Measurements from ENCODE around the gene NACC1. TPM values are rescaled to one million over a fixed set of nuclear protein-coding genes. Genes with fewer than 3 reads are reported as not detected.
A peak's percentile ranks its signal among the peaks of the same experiment; 100 is the strongest.

The NACC1 gene
- total and polyA plus RNA-seq, 2 experiments from 2014 or later: 12.4 to 260 TPM

DNA sequence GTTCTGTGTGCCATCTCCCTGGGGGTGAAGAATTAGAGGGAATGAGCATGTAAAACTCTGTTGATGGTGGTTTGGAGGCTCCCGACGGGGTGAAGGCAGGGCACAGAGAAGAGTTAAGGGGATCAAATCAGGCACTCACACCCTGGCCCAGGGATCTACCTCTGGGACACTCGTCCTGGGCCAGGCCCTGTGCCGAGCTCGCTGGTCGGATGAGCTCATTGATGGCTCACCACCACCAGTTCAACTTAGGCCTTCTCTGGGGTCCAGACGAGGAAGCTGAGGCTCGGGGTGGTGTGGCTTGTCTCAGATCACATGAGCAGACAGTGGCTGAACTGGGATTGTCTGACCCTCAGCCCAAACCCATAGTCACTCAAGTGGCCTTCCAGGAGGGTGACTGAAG lies 1.6 kb downstream of the NACC1 start:
- H4K20me1 ChIP-seq (replicated peaks; ENCODE audit: insufficient read depth): peaks cover 54% of the 10 kb centered on the region
- TF ChIP-seq, protein P1, sequence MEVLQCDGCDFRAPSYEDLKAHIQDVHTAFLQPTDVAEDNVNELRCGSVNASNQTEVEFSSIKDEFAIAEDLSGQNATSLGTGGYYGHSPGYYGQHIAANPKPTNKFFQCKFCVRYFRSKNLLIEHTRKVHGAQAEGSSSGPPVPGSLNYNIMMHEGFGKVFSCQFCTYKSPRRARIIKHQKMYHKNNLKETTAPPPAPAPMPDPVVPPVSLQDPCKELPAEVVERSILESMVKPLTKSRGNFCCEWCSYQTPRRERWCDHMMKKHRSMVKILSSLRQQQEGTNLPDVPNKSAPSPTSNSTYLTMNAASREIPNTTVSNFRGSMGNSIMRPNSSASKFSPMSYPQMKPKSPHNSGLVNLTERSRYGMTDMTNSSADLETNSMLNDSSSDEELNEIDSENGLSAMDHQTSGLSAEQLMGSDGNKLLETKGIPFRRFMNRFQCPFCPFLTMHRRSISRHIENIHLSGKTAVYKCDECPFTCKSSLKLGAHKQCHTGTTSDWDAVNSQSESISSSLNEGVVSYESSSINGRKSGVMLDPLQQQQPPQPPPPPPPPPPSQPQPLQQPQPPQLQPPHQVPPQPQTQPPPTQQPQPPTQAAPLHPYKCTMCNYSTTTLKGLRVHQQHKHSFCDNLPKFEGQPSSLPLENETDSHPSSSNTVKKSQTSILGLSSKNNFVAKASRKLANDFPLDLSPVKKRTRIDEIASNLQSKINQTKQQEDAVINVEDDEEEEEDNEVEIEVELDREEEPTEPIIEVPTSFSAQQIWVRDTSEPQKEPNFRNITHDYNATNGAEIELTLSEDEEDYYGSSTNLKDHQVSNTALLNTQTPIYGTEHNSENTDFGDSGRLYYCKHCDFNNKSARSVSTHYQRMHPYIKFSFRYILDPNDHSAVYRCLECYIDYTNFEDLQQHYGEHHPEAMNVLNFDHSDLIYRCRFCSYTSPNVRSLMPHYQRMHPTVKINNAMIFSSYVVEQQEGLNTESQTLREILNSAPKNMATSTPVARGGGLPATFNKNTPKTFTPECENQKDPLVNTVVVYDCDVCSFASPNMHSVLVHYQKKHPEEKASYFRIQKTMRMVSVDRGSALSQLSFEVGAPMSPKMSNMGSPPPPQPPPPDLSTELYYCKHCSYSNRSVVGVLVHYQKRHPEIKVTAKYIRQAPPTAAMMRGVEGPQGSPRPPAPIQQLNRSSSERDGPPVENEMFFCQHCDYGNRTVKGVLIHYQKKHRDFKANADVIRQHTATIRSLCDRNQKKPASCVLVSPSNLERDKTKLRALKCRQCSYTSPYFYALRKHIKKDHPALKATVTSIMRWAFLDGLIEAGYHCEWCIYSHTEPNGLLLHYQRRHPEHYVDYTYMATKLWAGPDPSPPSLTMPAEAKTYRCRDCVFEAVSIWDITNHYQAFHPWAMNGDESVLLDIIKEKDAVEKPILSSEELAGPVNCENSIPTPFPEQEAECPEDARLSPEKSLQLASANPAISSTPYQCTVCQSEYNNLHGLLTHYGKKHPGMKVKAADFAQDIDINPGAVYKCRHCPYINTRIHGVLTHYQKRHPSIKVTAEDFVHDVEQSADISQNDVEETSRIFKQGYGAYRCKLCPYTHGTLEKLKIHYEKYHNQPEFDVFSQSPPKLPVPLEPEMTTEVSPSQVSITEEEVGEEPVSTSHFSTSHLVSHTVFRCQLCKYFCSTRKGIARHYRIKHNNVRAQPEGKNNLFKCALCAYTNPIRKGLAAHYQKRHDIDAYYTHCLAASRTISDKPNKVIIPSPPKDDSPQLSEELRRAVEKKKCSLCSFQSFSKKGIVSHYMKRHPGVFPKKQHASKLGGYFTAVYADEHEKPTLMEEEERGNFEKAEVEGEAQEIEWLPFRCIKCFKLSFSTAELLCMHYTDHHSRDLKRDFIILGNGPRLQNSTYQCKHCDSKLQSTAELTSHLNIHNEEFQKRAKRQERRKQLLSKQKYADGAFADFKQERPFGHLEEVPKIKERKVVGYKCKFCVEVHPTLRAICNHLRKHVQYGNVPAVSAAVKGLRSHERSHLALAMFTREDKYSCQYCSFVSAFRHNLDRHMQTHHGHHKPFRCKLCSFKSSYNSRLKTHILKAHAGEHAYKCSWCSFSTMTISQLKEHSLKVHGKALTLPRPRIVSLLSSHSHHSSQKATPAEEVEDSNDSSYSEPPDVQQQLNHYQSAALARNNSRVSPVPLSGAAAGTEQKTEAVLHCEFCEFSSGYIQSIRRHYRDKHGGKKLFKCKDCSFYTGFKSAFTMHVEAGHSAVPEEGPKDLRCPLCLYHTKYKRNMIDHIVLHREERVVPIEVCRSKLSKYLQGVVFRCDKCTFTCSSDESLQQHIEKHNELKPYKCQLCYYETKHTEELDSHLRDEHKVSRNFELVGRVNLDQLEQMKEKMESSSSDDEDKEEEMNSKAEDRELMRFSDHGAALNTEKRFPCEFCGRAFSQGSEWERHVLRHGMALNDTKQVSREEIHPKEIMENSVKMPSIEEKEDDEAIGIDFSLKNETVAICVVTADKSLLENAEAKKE (CRISPR knock-in tag; IDR thresholded peaks at IDR 0.05): no peak
- TF ChIP-seq, protein P2, sequence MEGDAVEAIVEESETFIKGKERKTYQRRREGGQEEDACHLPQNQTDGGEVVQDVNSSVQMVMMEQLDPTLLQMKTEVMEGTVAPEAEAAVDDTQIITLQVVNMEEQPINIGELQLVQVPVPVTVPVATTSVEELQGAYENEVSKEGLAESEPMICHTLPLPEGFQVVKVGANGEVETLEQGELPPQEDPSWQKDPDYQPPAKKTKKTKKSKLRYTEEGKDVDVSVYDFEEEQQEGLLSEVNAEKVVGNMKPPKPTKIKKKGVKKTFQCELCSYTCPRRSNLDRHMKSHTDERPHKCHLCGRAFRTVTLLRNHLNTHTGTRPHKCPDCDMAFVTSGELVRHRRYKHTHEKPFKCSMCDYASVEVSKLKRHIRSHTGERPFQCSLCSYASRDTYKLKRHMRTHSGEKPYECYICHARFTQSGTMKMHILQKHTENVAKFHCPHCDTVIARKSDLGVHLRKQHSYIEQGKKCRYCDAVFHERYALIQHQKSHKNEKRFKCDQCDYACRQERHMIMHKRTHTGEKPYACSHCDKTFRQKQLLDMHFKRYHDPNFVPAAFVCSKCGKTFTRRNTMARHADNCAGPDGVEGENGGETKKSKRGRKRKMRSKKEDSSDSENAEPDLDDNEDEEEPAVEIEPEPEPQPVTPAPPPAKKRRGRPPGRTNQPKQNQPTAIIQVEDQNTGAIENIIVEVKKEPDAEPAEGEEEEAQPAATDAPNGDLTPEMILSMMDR (conservative IDR thresholded peaks at IDR 0.05; ENCODE audit: low read depth in 2 of 2): no peak
- no peak for TF ChIP-seq EZH2phosphoT487 (IDR thresholded peaks at IDR 0.05; ENCODE audit: unreplicated experiment)
- no peak for TF ChIP-seq ZNF114 (CRISPR knock-in tag; IDR thresholded peaks at IDR 0.05)
- TF ChIP-seq JUNB (IDR thresholded peaks at IDR 0.05; ENCODE audit: unreplicated experiment): no peak
- TF ChIP-seq POLR2AphosphoS5 (IDR thresholded peaks at IDR 0.05; ENCODE audit: low read depth): no peak
- TF ChIP-seq NANOG (IDR thresholded peaks at IDR 0.05; ENCODE audit: borderline replicate concordance): no peak
- TF ChIP-seq, protein P3, sequence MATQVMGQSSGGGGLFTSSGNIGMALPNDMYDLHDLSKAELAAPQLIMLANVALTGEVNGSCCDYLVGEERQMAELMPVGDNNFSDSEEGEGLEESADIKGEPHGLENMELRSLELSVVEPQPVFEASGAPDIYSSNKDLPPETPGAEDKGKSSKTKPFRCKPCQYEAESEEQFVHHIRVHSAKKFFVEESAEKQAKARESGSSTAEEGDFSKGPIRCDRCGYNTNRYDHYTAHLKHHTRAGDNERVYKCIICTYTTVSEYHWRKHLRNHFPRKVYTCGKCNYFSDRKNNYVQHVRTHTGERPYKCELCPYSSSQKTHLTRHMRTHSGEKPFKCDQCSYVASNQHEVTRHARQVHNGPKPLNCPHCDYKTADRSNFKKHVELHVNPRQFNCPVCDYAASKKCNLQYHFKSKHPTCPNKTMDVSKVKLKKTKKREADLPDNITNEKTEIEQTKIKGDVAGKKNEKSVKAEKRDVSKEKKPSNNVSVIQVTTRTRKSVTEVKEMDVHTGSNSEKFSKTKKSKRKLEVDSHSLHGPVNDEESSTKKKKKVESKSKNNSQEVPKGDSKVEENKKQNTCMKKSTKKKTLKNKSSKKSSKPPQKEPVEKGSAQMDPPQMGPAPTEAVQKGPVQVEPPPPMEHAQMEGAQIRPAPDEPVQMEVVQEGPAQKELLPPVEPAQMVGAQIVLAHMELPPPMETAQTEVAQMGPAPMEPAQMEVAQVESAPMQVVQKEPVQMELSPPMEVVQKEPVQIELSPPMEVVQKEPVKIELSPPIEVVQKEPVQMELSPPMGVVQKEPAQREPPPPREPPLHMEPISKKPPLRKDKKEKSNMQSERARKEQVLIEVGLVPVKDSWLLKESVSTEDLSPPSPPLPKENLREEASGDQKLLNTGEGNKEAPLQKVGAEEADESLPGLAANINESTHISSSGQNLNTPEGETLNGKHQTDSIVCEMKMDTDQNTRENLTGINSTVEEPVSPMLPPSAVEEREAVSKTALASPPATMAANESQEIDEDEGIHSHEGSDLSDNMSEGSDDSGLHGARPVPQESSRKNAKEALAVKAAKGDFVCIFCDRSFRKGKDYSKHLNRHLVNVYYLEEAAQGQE (IDR thresholded peaks at IDR 0.05; ENCODE audit: unreplicated experiment): no peak
- TF ChIP-seq ZNF331 (CRISPR knock-in tag; IDR thresholded peaks at IDR 0.05; ENCODE audit: low read depth): no peak
- TF ChIP-seq, protein P4, sequence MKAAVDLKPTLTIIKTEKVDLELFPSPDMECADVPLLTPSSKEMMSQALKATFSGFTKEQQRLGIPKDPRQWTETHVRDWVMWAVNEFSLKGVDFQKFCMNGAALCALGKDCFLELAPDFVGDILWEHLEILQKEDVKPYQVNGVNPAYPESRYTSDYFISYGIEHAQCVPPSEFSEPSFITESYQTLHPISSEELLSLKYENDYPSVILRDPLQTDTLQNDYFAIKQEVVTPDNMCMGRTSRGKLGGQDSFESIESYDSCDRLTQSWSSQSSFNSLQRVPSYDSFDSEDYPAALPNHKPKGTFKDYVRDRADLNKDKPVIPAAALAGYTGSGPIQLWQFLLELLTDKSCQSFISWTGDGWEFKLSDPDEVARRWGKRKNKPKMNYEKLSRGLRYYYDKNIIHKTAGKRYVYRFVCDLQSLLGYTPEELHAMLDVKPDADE (IDR thresholded peaks at IDR 0.05): no peak
- no peak for TF ChIP-seq CREB1 (CRISPR knock-in tag; IDR thresholded peaks at IDR 0.05; ENCODE audit: low read depth)
- TF ChIP-seq EZH2 (IDR thresholded peaks at IDR 0.05; ENCODE audit: low read depth, unreplicated experiment): no peak
- no peak for TF ChIP-seq STAT1 (IDR thresholded peaks at IDR 0.05; ENCODE audit: unreplicated experiment)
- peak overlapping the region; percentile 74 for H3K27ac ChIP-seq (ENCODE audit: low read depth)
- peaks cover 84% of the 10 kb centered on the region for H3K79me2 ChIP-seq (replicated peaks; ENCODE audit: insufficient read depth)
- Mint-ChIP-seq H3K9me3 (peaks cover 3% of the 10 kb centered on the region), H3K4me1 (peaks cover 54% of the 10 kb centered on the region), H3K36me3 (ENCODE audit: low read depth) (peaks cover 43% of the 10 kb centered on the region), H3K27ac (peak overlapping the region; percentile 66; the same call in 1 of the 2 replicates), H3K27me3 (ENCODE audit: insufficient read depth, low read depth, poor library complexity) (peaks cover 35% of the 10 kb centered on the region), H3K4me3 (peak overlapping the region; percentile 93)
- H3K4me1 ChIP-seq (ENCODE audit: insufficient read depth): peaks cover 37% of the 10 kb centered on the region
- DNase-seq (ENCODE audit: low spot score) (no peak), ATAC-seq (no peak)
- peaks cover 3% of the 10 kb centered on the region; the same call in 1 of the 2 replicates for H3K36me3 ChIP-seq (ENCODE audit: insufficient read depth)
- H3K4me3 ChIP-seq: peak overlapping the region; percentile 96
- peaks cover 6% of the 10 kb centered on the region for H3F3A ChIP-seq (replicated peaks; ENCODE audit: low read depth)
- H3K9me2 ChIP-seq (ENCODE audit: insufficient read depth): no peaks in the 10 kb centered on the region
- no peaks in the 10 kb centered on the region for H3K27me3 ChIP-seq (ENCODE audit: insufficient read depth)
- peak overlapping the region; percentile 94 for H3K4me2 ChIP-seq
- no peak overlapping the region for H2AFZ ChIP-seq

All from GM23338 (cell line).